Trophoblast cell (in vitro differentiated cells and primary cell): ENCODE results near the gene OPCML.

Source experiments
- DNase-seq, 2 donors: peaks; one replicate each; pipeline ENCODE4 v3.0.0-alpha.2; 2016
- H2AFZ ChIP-seq: 2 replicates; pipeline ENCODE4 v1.6.1; 2013; ENCODE audit warnings: low read length, moderate library complexity, mild to moderate bottlenecking; ENCODE audit not compliant: insufficient read depth, poor library complexity
- H2AK5ac ChIP-seq: 2 replicates; pipeline ENCODE4 v1.6.1; 2013; ENCODE audit warnings: mild to moderate bottlenecking, low read length
- H2BK120ac ChIP-seq: 2 replicates; pipeline ENCODE4 v1.6.1; 2013; ENCODE audit warnings: low read length, mild to moderate bottlenecking, moderate library complexity; ENCODE audit not compliant: insufficient read depth, poor library complexity
- H2BK12ac ChIP-seq: 2 replicates; pipeline ENCODE4 v1.6.1; 2013; ENCODE audit warnings: mild to moderate bottlenecking, low read length, moderate library complexity
- H2BK5ac ChIP-seq: 2 replicates; pipeline ENCODE4 v1.6.1; 2013; ENCODE audit warnings: low read length, low read depth, moderate library complexity, mild to moderate bottlenecking; ENCODE audit not compliant: poor library complexity
- H3K14ac ChIP-seq: 2 replicates; pipeline ENCODE4 v1.6.1; 2013; ENCODE audit warnings: mild to moderate bottlenecking, low read length
- H3K18ac ChIP-seq: 2 replicates; pipeline ENCODE4 v1.6.1; 2013; ENCODE audit warnings: mild to moderate bottlenecking, low read length
- H3K23ac ChIP-seq: 2 replicates; pipeline ENCODE4 v1.6.1; 2013; ENCODE audit warnings: low read length
- H3K27ac ChIP-seq: 2 replicates; pipeline ENCODE4 v1.5.1; 2013; ENCODE audit warnings: low read depth, mild to moderate bottlenecking, inconsistent platforms, low read length, moderate library complexity
- H3K27me3 ChIP-seq: 2 replicates; pipeline ENCODE4 v1.6.1; 2013; ENCODE audit warnings: inconsistent platforms, mild to moderate bottlenecking, low read length, moderate library complexity; ENCODE audit not compliant: insufficient read depth
- H3K36me3 ChIP-seq, 2 experiments: 1 replicate in 1 of 2; 2 replicates in 1 of 2; pipeline ENCODE4 v1.6.1; 2013; ENCODE audit warnings: low read length in 2 of 2, mild to moderate bottlenecking in 2 of 2, moderate library complexity in 1 of 2; ENCODE audit not compliant: insufficient read depth in 2 of 2, control insufficient read depth in 1 of 2
- H3K4ac ChIP-seq: 2 replicates; pipeline ENCODE4 v1.6.1; 2013; ENCODE audit warnings: low read depth, mild to moderate bottlenecking, low read length, moderate library complexity
- H3K4me1 ChIP-seq, 2 experiments: 1 replicate in 1 of 2; 2 replicates in 1 of 2; pipeline ENCODE4 v1.6.1; 2013; ENCODE audit warnings: low read length in 2 of 2, mild to moderate bottlenecking in 2 of 2, moderate library complexity in 1 of 2; ENCODE audit not compliant: insufficient read depth in 2 of 2, control insufficient read depth in 1 of 2
- H3K4me2 ChIP-seq: 2 replicates; pipeline ENCODE4 v1.6.1; 2013; ENCODE audit warnings: inconsistent platforms, mild to moderate bottlenecking, low read length, moderate library complexity
- H3K4me3 ChIP-seq: 2 replicates; pipeline ENCODE4 v1.5.1; 2013; ENCODE audit warnings: mild to moderate bottlenecking, low read depth, low read length, inconsistent platforms
- H3K79me1 ChIP-seq: one replicate; pipeline ENCODE4 v1.6.1; 2013; ENCODE audit warnings: low read length
- H3K79me2 ChIP-seq: 2 replicates; pipeline ENCODE4 v1.6.1; 2013; ENCODE audit warnings: low read length, mild to moderate bottlenecking; ENCODE audit not compliant: control insufficient read depth, insufficient read depth, poor library complexity
- H3K9ac ChIP-seq: 2 replicates; pipeline ENCODE4 v1.6.1; 2013; ENCODE audit warnings: mild to moderate bottlenecking, low read length
- H3K9me3 ChIP-seq: 2 replicates; pipeline ENCODE4 v1.6.1; 2013; ENCODE audit warnings: low read depth, mild to moderate bottlenecking, control low read depth, inconsistent platforms, low read length; ENCODE audit not compliant: insufficient read depth
- H4K12ac ChIP-seq: 2 replicates; pipeline ENCODE4 v1.6.1; 2013; ENCODE audit warnings: low read depth, mild to moderate bottlenecking, low read length, moderate library complexity
- H4K8ac ChIP-seq: 2 replicates; pipeline ENCODE4 v1.6.1; 2013; ENCODE audit warnings: low read depth, mild to moderate bottlenecking, low read length, moderate library complexity
- H4K91ac ChIP-seq: one replicate; pipeline ENCODE4 v1.6.1; 2013; ENCODE audit warnings: low read depth, mild to moderate bottlenecking, low read length, moderate library complexity
- WGBS: extraction: QIAGEN DNeasy Blood & Tissue Kit; methylation state at CpG from one replicate; pipeline ENCODE4 v1.1.7; 2013; ENCODE audit warnings: missing lambda C conversion rate; ENCODE audit not compliant: insufficient read length, insufficient coverage; ENCODE audit errors: extremely low coverage; 5-methylcytosine and 5-hydroxymethylcytosine counted together

OPCML gene

GRCh38 chr11:132777067-132777975, 755.0 kb downstream of the OPCML start:
- Histone ChIP-seq H3K27me3 (no peaks in the 10 kb centered on the region), H4K91ac (no peak overlapping the region), H3K79me1 (no peaks in the 10 kb centered on the region), H3K27ac (no peak overlapping the region), H4K8ac (no peak overlapping the region), H3K4me3 (no peak overlapping the region), H4K12ac (no peak overlapping the region), H3K4ac (no peak overlapping the region), H3K4me2 (no peak overlapping the region), H3K9me3 (no peaks in the 10 kb centered on the region), H3K4me1 (peaks cover 0 to 1% of the 10 kb centered on the region in 2 experiments), H2BK5ac (no peak overlapping the region), H3K36me3 (no peaks in the 10 kb centered on the region), H2BK12ac (no peak overlapping the region), H3K9ac (no peak overlapping the region), H3K18ac (no peak overlapping the region), H3K23ac (no peak overlapping the region), H2AFZ (no peak overlapping the region), H2BK120ac (no peak overlapping the region), H3K14ac (no peak overlapping the region), H3K79me2 (no peaks in the 10 kb centered on the region), H2AK5ac (no peak overlapping the region)
- no CpG with 5 or more reads among the region's 9 CpGs for WGBS
- no peak for DNase-seq

DNA sequence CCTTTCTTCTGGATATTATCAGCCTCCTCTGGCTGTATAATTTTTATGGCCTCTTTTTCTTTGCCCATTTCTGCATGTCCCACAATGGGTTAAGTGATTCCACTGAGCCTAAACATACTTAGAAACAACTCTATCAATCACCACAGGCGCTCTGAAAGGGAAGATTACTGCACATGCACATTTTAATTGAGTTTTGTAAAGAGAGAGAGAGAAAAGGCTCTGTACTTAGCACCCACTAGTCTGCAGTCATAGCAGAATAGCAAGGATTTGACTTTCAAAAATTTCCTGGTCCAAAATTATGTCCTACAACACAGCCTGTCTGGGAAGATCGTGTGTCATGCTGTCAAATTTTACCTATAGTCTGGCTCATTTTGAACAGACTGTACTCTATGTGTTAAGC, 758.5 kb downstream of the OPCML start:
- H3K79me1 ChIP-seq = no peaks in the 10 kb centered on the region
- H2BK120ac ChIP-seq = no peak overlapping the region
- no peaks in the 10 kb centered on the region for H3K27me3 ChIP-seq
- no peak overlapping the region for H2BK5ac ChIP-seq
- H3K9ac ChIP-seq = no peak overlapping the region
- H3K79me2 ChIP-seq = no peaks in the 10 kb centered on the region
- no peak overlapping the region for H2AFZ ChIP-seq
- no peaks in the 10 kb centered on the region for H3K9me3 ChIP-seq
- H2AK5ac ChIP-seq = no peak overlapping the region
- no peak overlapping the region for H2BK12ac ChIP-seq
- H3K36me3 ChIP-seq = no peaks in the 10 kb centered on the region
- no peak overlapping the region for H4K12ac ChIP-seq
- WGBS = no CpG with 5 or more reads among the region's 2 CpGs
- H4K8ac ChIP-seq = no peak overlapping the region
- H3K4me3 ChIP-seq = no peak overlapping the region
- H3K14ac ChIP-seq = no peak overlapping the region
- no peak overlapping the region for H3K23ac ChIP-seq
- no peak overlapping the region for H3K4me2 ChIP-seq
- DNase-seq = no peak
- H4K91ac ChIP-seq = no peak overlapping the region
- no peak overlapping the region for H3K4ac ChIP-seq
- no peak overlapping the region for H3K18ac ChIP-seq
- H3K27ac ChIP-seq = no peak overlapping the region
- H3K4me1 ChIP-seq = peaks cover 0 to 1% of the 10 kb centered on the region in 2 experiments

DNA sequence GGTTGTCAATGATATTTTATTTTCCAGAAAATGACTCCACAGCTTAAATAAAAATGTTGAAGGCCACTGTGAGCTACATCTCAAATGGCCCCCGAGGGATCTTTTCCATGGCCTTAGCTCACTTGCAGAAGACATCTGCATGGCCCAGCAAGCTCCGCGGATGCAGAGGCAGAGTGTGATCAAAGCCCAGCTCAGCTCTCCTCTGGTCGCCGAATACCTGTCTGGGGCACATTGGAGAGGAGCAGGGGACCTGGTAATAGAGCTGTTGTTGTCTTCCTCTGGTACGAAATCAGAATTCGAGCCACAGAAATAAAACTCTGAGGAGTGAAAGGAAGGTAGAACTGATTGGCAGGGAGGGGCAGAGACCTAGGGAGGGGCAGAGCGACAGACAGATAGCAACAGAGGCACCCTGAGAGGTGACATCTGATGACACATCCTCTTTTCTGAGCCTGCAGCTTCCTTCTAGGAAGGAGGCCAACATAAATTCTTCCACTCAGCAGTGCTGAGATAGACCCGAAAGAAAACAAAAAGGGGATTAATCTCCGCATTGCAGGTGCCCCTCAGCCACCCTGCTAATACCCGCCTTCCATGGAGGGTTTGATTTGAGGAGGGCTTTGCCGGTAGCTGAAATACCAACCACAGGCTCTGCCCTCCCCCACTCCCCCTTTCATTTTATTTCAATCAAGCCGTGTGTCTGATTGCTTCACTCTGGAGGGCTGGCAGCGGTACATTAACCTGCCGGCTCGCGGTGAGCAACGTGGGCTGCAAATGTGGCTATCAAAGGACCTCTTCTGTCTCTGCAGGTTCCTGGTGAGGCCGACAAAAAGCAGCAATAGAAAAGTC, 759.4 kb downstream of the OPCML start:
- Histone ChIP-seq H4K12ac (no peak overlapping the region), H3K14ac (no peak overlapping the region), H3K4me2 (no peak overlapping the region)

GRCh38 chr11:132771746-132772145, 760.6 kb downstream of the OPCML start:
- no peak overlapping the region for H3K18ac ChIP-seq
- H3K27me3 ChIP-seq = no peaks in the 10 kb centered on the region
- no peaks in the 10 kb centered on the region for H3K79me1 ChIP-seq
- H4K91ac ChIP-seq = no peak overlapping the region
- no CpG with 5 or more reads among the region's 5 CpGs for WGBS
- H3K23ac ChIP-seq = no peak overlapping the region
- H2AFZ ChIP-seq = no peak overlapping the region
- H2BK12ac ChIP-seq = no peak overlapping the region
- H3K4me3 ChIP-seq = no peak overlapping the region
- no peaks in the 10 kb centered on the region for H3K79me2 ChIP-seq
- DNase-seq = no peak
- H2AK5ac ChIP-seq = no peak overlapping the region
- no peaks in the 10 kb centered on the region for H3K9me3 ChIP-seq
- no peak overlapping the region for H3K9ac ChIP-seq
- no peaks in the 10 kb centered on the region for H3K4me1 ChIP-seq
- H3K4ac ChIP-seq = no peak overlapping the region
- no peak overlapping the region for H4K8ac ChIP-seq
- no peaks in the 10 kb centered on the region for H3K36me3 ChIP-seq
- H3K27ac ChIP-seq = no peak overlapping the region
- no peak overlapping the region for H3K4me2 ChIP-seq
- no peak overlapping the region for H3K14ac ChIP-seq
- no peak overlapping the region for H2BK120ac ChIP-seq
- H2BK5ac ChIP-seq = no peak overlapping the region
- no peak overlapping the region for H4K12ac ChIP-seq

More for the DNA sequence above, 759.4 kb downstream of the OPCML start:
- Histone ChIP-seq H3K9ac (no peak overlapping the region), H3K79me1 (no peaks in the 10 kb centered on the region), H4K8ac (no peak overlapping the region), H2BK120ac (no peak overlapping the region), H2AK5ac (no peak overlapping the region), H3K9me3 (no peaks in the 10 kb centered on the region), H3K4ac (no peak overlapping the region), H3K4me1 (no peaks in the 10 kb centered on the region), H3K18ac (no peak overlapping the region), H3K36me3 (no peaks in the 10 kb centered on the region), H2BK12ac (no peak overlapping the region), H3K4me3 (no peak overlapping the region), H3K23ac (no peak overlapping the region), H2BK5ac (no peak overlapping the region), H3K79me2 (no peaks in the 10 kb centered on the region), H3K27me3 (no peaks in the 10 kb centered on the region), H4K91ac (no peak overlapping the region), H3K27ac (no peak overlapping the region), H2AFZ (no peak overlapping the region)
- no peak for DNase-seq
- whole genome bisulfite sequencing = no CpG with 5 or more reads among the region's 19 CpGs
